GM12891 (cell line): Measurements from ENCODE around the gene CELA3A.
"Not testable (repeated sequence)": the region's sequence is repeated elsewhere in the genome, so short reads cannot be mapped to it uniquely, and the experiment has no call there.

Source experiments
- DNase-seq: peaks from one replicate; pipeline ENCODE4 v3.0.0; 2011; ENCODE audit warnings: low spot score; ENCODE audit not compliant: insufficient read length
- FAIRE-seq: peaks from 2 replicates; lab custom pipeline; 2011; peaks lifted over from hg19 to GRCh38; lab: Jason Lieb, UNC

The CELA3A gene

GRCh38 chr1:21994716-21995115, 6.7 kb upstream of the CELA3A start:
- FAIRE-seq, DNase-seq: not testable (repeated sequence)

DNA sequence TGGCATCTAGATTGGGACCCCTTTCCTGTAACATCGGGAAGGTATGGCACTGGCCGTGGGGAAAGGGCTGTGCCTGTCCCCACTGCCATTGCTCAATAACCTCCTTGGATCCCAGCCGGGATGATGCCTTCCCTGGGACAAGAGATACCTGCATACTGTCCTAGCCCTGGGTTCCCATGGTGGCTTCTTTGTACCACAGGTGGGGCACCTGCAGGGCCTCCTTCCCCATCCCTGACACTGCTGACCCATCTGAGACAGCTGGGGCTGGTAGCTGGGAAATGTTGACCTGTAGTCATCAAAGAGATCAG, 4.8 kb upstream of the CELA3A start:
- FAIRE-seq, DNase-seq: not testable (repeated sequence)

DNA sequence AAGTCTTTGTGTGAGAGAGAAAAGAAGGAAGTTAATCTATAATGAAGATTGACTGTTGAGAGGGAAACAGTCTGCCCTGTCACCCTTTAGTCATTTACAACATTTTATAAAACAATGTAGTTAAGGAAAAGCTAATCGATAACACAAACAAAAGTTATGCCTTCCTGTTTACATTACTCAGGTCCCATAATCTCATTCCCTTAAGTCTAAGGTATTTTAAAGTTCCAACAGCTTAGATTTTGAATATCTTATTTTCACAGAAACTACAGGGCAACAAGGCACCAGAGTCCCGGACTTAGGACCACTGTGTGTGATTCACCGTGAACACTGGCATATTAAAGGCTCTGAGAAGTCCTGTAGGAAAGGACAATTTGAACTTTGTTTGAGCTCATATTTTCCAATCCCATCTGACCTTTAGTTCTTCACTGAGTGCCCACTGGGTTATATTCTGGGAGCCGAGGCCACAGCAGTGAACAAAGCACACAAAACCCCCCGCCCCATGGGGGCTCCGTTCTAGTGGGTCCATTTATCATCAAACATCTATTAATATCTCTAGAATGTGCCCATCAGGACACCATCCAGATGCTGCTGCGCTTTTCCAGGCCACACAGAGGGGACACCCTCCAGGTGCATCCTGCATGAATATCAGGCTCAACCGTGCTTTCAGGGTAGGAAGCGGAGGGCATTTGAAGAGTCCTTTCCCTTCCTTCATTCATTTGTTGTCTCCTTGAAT, 3.4 kb upstream of the CELA3A start:
- not testable (repeated sequence) for FAIRE-seq, DNase-seq

DNA sequence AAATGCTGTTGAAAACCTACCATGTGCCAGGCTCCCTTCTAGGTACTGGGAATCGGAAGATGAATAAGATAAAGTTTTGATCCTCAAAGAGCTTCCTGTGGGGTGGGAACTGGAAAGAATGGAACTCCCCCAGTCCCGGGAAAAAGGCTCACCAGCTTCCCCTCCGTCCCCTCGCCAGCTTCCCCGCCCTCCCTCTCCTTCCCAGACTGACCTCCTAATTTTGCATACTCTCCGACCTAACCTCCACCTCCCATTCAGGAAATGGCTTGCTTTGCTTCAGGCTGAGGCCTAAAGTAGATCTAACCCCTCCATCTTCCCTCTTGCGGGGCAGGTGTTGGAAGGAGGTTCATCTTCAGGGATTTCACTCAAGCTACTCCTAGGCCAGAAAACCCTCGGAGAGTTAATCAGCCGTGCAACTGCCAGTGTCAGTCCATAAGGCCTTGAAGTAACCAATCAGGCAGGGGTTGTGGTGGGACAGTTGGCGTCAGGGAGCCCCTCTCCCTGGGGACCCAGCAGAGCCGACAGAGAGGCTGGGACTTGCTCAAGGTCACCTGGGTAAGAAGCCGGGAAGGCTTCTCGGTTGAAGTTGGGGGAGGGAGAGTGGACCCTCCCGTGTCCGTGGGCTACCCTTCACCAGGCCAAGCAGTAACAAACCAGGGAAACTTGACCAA, 2.7 kb upstream of the CELA3A start:
- not testable (repeated sequence) for DNase-seq, FAIRE-seq

DNA sequence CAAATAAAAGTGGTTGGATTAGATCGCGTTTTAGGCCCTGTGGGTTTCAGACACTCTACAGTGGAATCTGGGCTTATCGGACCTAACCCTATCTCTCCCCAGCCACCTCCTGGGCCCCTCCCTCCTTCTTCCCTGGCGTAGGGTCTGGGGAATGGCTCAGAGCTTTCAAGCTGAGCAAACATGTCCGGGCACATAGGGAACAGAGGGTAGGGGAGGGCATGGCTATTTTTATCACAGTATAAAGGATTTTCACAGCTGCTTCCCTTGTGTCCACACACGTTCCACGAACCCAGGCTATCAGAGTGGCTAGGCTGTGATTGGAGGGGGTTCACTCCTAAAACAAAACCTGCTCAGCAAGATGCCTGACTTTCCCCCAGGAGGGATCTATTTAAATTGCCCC, 1.8 kb upstream of the CELA3A start:
- not testable (repeated sequence) for FAIRE-seq, DNase-seq

DNA sequence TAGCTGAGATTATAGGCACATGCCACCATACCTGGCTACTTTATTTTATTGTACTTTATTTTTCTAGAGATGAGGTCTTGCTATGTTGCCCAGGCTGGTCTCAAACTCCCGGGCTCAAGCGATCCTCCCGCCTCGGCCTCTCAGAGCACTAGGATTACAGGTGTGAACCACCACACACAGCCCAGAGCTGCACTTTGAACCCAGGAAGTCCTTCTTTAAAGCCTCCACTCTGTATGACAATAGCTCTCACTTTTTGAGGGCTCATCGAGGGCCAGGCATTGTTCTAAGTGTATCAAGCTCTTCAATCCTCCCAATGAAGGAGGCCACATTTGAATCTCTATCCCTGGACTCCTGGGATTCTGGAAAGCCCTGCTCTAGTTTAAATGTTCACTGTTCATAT, 1.0 kb downstream of the CELA3A start:
- FAIRE-seq, DNase-seq: not testable (repeated sequence)

DNA sequence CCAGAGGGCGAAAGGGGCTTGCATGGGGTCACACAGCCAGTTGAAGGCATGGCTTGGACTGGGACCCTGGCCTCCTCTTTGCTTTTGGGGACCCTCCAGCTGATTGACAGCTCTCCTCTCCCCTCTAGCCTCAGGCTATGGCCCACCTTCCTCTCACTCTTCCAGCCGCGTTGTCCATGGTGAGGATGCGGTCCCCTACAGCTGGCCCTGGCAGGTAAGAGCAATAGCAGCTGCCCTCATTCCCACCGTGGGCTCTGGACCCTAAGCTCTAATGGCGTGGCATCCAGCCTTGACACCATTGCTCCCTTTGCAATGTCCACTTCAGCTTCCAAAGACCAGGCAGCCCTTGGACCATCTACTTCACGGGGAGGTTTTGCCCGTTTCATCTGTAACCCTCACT, 1.4 kb downstream of the CELA3A start:
- not testable (repeated sequence) for FAIRE-seq, DNase-seq

GRCh38 chr1:22003959-22004358, 2.5 kb downstream of the CELA3A start:
- DNase-seq, FAIRE-seq: not testable (repeated sequence)

GRCh38 chr1:22005261-22006149, 4.0 kb downstream of the CELA3A start:
- not testable (repeated sequence) for DNase-seq
- peak; percentile 23 for FAIRE-seq

GRCh38 chr1:22006736-22007135, 5.3 kb downstream of the CELA3A start:
- DNase-seq, FAIRE-seq: not testable (repeated sequence)

- not testable (repeated sequence) for FAIRE-seq, DNase-seq
These were observed 5.8 kb downstream of the CELA3A start for GRCh38 chr1:22007262-22007661.

DNA sequence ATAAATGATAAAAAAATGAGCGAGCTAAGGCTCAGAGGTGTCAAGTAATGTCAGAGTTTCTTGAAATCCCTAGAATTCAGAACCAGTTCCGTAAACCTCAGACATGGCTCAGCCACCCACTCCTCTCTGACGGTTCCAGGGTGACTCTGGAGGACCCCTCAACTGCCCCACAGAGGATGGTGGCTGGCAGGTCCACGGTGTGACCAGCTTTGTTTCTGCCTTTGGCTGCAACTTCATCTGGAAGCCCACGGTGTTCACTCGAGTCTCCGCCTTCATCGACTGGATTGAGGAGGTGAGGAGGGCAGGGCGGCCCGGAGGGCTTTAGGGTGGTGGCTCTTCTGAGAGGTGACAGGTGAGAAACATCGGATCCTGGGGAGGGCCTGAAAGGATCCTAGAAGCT, 8.1 kb downstream of the CELA3A start:
- not testable (repeated sequence) for FAIRE-seq, DNase-seq

- not testable (repeated sequence) for DNase-seq, FAIRE-seq
These were observed 11.3 kb downstream of the CELA3A start for GRCh38 chr1:22012752-22013151.

- FAIRE-seq, DNase-seq: not testable (repeated sequence)
These were observed 13.2 kb downstream of the CELA3A start for GRCh38 chr1:22014575-22015206.
